ENCODE measurements around the gene MYT1. TPM values are rescaled to one million over a fixed set of nuclear protein-coding genes. Genes with fewer than 3 reads are reported as not detected.
A peak's percentile ranks its signal among the peaks of the same experiment; 100 is the strongest.
"Not testable (repeated sequence)": the region's sequence is repeated elsewhere in the genome, so short reads cannot be mapped to it uniquely, and the experiment has no call there.

The MYT1 gene
- total and polyA plus RNA-seq, 5 experiments from 2014 or later = not detected

GRCh38 chr20:64130271-64130670, 34.0 kb upstream of the MYT1 start:
- no peaks in the 10 kb centered on the region for H3K9me3 Mint-ChIP-seq
- no peaks in the 10 kb centered on the region for H3K36me3 Mint-ChIP-seq
- no peak overlapping the region for H3K4me3 Mint-ChIP-seq
- peaks cover 0 to 4% (median 0%) of the 10 kb centered on the region in 4 donors for H3K4me1 Mint-ChIP-seq
- ATAC-seq = no peak
- POLR2A ChIA-PET = interaction anchor here (0.7 kb wide), 1 partner anchor 388 kb away, joined by 3 read pairs; no protein-coding TSS in a partner anchor
- no peak for DNase-seq
- H3K27ac Mint-ChIP-seq = peak overlapping the region in 2 of 10 donors; percentile 28 to 37
- H3K27me3 Mint-ChIP-seq = peaks cover 11 to 33% (median 15%) of the 10 kb centered on the region in 5 donors

GRCh38 chr20:64130876-64131275, 33.4 kb upstream of the MYT1 start:
- Mint-ChIP-seq H3K9me3 (no peaks in the 10 kb centered on the region), H3K27me3 (peaks cover 11 to 39% (median 15%) of the 10 kb centered on the region in 5 donors), H3K4me1 (peaks cover 0 to 4% (median 0%) of the 10 kb centered on the region in 4 donors), H3K4me3 (no peak overlapping the region), H3K36me3 (no peaks in the 10 kb centered on the region), H3K27ac (no peak overlapping the region)
- ATAC-seq (no peak), DNase-seq (peak in 1 of 10 donors; percentile 37)
- POLR2A ChIA-PET = no interaction called here

- DNase-seq (peak in 1 of 10 donors; percentile 21), ATAC-seq (no peak)
- POLR2A ChIA-PET = no interaction called here
- H3K4me1 Mint-ChIP-seq = peaks cover 0 to 4% (median 0%) of the 10 kb centered on the region in 4 donors
- H3K9me3 Mint-ChIP-seq = no peaks in the 10 kb centered on the region
- no peak overlapping the region for H3K4me3 Mint-ChIP-seq
- peaks cover 12 to 44% (median 15%) of the 10 kb centered on the region in 5 donors for H3K27me3 Mint-ChIP-seq
- no peak overlapping the region for H3K27ac Mint-ChIP-seq
- H3K36me3 Mint-ChIP-seq = no peaks in the 10 kb centered on the region
These were observed 32.8 kb upstream of the MYT1 start for GRCh38 chr20:64131406-64131805.

- POLR2A ChIA-PET = no interaction called here
- Mint-ChIP-seq H3K27me3 (peaks cover 7 to 35% (median 12%) of the 10 kb centered on the region in 5 donors), H3K36me3 (no peaks in the 10 kb centered on the region), H3K9me3 (no peaks in the 10 kb centered on the region), H3K4me1 (peaks cover 0 to 4% (median 0%) of the 10 kb centered on the region in 4 donors), H3K27ac (no peak overlapping the region), H3K4me3 (no peak overlapping the region)
- no peak for DNase-seq
- ATAC-seq = no peak
These were observed 30.3 kb upstream of the MYT1 start for GRCh38 chr20:64133951-64134407.

- POLR2A ChIA-PET, H3K27ac Mint-ChIP-seq, H3K4me3 Mint-ChIP-seq, H3K36me3 Mint-ChIP-seq, H3K4me1 Mint-ChIP-seq, ATAC-seq, H3K9me3 Mint-ChIP-seq: not testable (repeated sequence)
- H3K27me3 Mint-ChIP-seq = peaks cover 4 to 27% (median 8%) of the 10 kb centered on the region in 5 donors
- DNase-seq = peak in 1 of 10 donors; percentile 13
These were observed 29.5 kb upstream of the MYT1 start for GRCh38 chr20:64134744-64135143.

- POLR2A ChIA-PET = no interaction called here
- peaks cover 1 to 28% (median 2%) of the 10 kb centered on the region in 5 donors for H3K27me3 Mint-ChIP-seq
- ATAC-seq (no peak), DNase-seq (peak in 1 of 10 donors; percentile 10)
- H3K27ac Mint-ChIP-seq = peak overlapping the region in 2 of 10 donors; percentile 19 to 57
- H3K4me3 Mint-ChIP-seq = no peak overlapping the region
- H3K36me3 Mint-ChIP-seq = no peaks in the 10 kb centered on the region
- H3K4me1 Mint-ChIP-seq = peaks cover 0 to 2% (median 0%) of the 10 kb centered on the region in 4 donors
- no peaks in the 10 kb centered on the region for H3K9me3 Mint-ChIP-seq
These were observed 28.1 kb upstream of the MYT1 start for GRCh38 chr20:64136004-64136710.

GRCh38 chr20:64137598-64138031, 26.6 kb upstream of the MYT1 start:
- DNase-seq = peak in 1 of 10 donors; percentile 36
- POLR2A ChIA-PET = no interaction called here
- H3K4me3 Mint-ChIP-seq = no peak overlapping the region

GRCh38 chr20:64138276-64138815, 25.9 kb upstream of the MYT1 start:
- H3K27ac Mint-ChIP-seq = no peak overlapping the region
- ATAC-seq (no peak), DNase-seq (no peak)
- POLR2A ChIA-PET = no interaction called here
- no peak overlapping the region for H3K4me3 Mint-ChIP-seq
- H3K36me3 Mint-ChIP-seq = no peaks in the 10 kb centered on the region
- H3K9me3 Mint-ChIP-seq = no peaks in the 10 kb centered on the region
- peaks cover 0 to 40% (median 5%) of the 10 kb centered on the region in 5 donors for H3K27me3 Mint-ChIP-seq
- peaks cover 0 to 2% (median 0%) of the 10 kb centered on the region in 4 donors for H3K4me1 Mint-ChIP-seq

More at GRCh38 chr20:64137598-64138031, 26.6 kb upstream of the MYT1 start:
- H3K36me3 Mint-ChIP-seq = no peaks in the 10 kb centered on the region
- H3K4me1 Mint-ChIP-seq = peaks cover 0 to 2% (median 0%) of the 10 kb centered on the region in 4 donors
- H3K9me3 Mint-ChIP-seq = no peaks in the 10 kb centered on the region
- peak overlapping the region in 1 of 10 donors; percentile 18 for H3K27ac Mint-ChIP-seq
- H3K27me3 Mint-ChIP-seq = peaks cover 0 to 40% (median 5%) of the 10 kb centered on the region in 5 donors
- no peak for ATAC-seq

- no peak overlapping the region for H3K4me3 Mint-ChIP-seq
- DNase-seq (no peak), ATAC-seq (no peak)
- POLR2A ChIA-PET = no interaction called here
- peaks cover 0 to 6% (median 2%) of the 10 kb centered on the region in 9 donors for H3K9me3 Mint-ChIP-seq
- H3K36me3 Mint-ChIP-seq = peaks cover 0 to 3% (median 0%) of the 10 kb centered on the region in 3 donors
- H3K4me1 Mint-ChIP-seq = peaks cover 0 to 2% (median 0%) of the 10 kb centered on the region in 4 donors
- no peak overlapping the region for H3K27ac Mint-ChIP-seq
- peaks cover 0 to 40% (median 6%) of the 10 kb centered on the region in 5 donors for H3K27me3 Mint-ChIP-seq
These were observed 24.8 kb upstream of the MYT1 start for GRCh38 chr20:64139199-64140060.

- H3K27ac Mint-ChIP-seq = no peak overlapping the region
- peaks cover 0 to 14% (median 8%) of the 10 kb centered on the region in 9 donors for H3K9me3 Mint-ChIP-seq
- POLR2A ChIA-PET = no interaction called here
- no peak overlapping the region for H3K4me3 Mint-ChIP-seq
- no peak for DNase-seq
- H3K36me3 Mint-ChIP-seq = peaks cover 0 to 12% (median 4%) of the 10 kb centered on the region in 3 donors
- H3K27me3 Mint-ChIP-seq = peaks cover 0 to 37% (median 6%) of the 10 kb centered on the region in 5 donors
- no peaks in the 10 kb centered on the region for H3K4me1 Mint-ChIP-seq
- ATAC-seq = no peak
These were observed 24.0 kb upstream of the MYT1 start for GRCh38 chr20:64140061-64140931.

- no peak for ATAC-seq
- no peak for DNase-seq
- POLR2A ChIA-PET = no interaction called here
- Mint-ChIP-seq H3K36me3 (peaks cover 0 to 12% (median 4%) of the 10 kb centered on the region in 3 donors), H3K27ac (no peak overlapping the region), H3K4me3 (no peak overlapping the region), H3K9me3 (peaks cover 0 to 16% (median 9%) of the 10 kb centered on the region in 9 donors), H3K27me3 (peaks cover 0 to 30% (median 5%) of the 10 kb centered on the region in 5 donors), H3K4me1 (no peaks in the 10 kb centered on the region)
These were observed 23.3 kb upstream of the MYT1 start for GRCh38 chr20:64140956-64141355.

- DNase-seq = no peak
- peaks cover 0 to 16% (median 10%) of the 10 kb centered on the region in 9 donors for H3K9me3 Mint-ChIP-seq
- no peak overlapping the region for H3K4me3 Mint-ChIP-seq
- no peak overlapping the region for H3K27ac Mint-ChIP-seq
- H3K27me3 Mint-ChIP-seq = peaks cover 0 to 25% (median 5%) of the 10 kb centered on the region in 5 donors
- POLR2A ChIA-PET = no interaction called here
- H3K4me1 Mint-ChIP-seq = no peaks in the 10 kb centered on the region
- no peak for ATAC-seq
- peaks cover 0 to 12% (median 4%) of the 10 kb centered on the region in 3 donors for H3K36me3 Mint-ChIP-seq
These were observed 21.7 kb upstream of the MYT1 start for GRCh38 chr20:64142590-64142989.

Data from naive thymus-derived CD8-positive, alpha-beta T cell (primary cell).